GM13977 (cell line): Measurements from ENCODE around the gene TRIM38.

Experiments used
- DNase-seq: peaks from one replicate; pipeline ENCODE4 v3.0.0; 2012; ENCODE audit warnings: low spot score
- CTCF ChIP-seq: IDR thresholded peaks from 2 replicates; pipeline ENCODE4 v1.5.1; 2012; ENCODE audit warnings: mild to moderate bottlenecking, control low read depth; ENCODE audit not compliant: insufficient read depth; ENCODE audit errors: extremely low read depth, missing control alignments
- in situ Hi-C: fragments of 300-500 bp; cut with MboI; formaldehyde crosslinking; loops from one replicate; pipeline ENCODE4 v1.12.0; 2022; ENCODE audit warnings: low sequenced_read_pairs, low pct_unique_long_range_greater_than_20kb, mixed read lengths, inconsistent platforms; ENCODE audit not compliant: unreplicated experiment

Gene TRIM38

GRCh38 chr6:25965058-25965457, 2.5 kb downstream of the TRIM38 start:
- in situ Hi-C loops = loop anchor here (25.0 kb wide), 1 partner anchor 178 kb away; no protein-coding TSS in a partner anchor
- no peak for DNase-seq
- no peak for TF ChIP-seq CTCF

- in situ Hi-C loops = loop anchor here (25.0 kb wide), 1 partner anchor 179 kb away; no protein-coding TSS in a partner anchor
- no peak for DNase-seq
- no peak for TF ChIP-seq CTCF
Observed at GRCh38 chr6:25966711-25967110, 4.1 kb downstream of the TRIM38 start.

- in situ Hi-C loops = loop anchor here (25.0 kb wide), 1 partner anchor 181 kb away; no protein-coding TSS in a partner anchor
- TF ChIP-seq CTCF = no peak
Observed at GRCh38 chr6:25968769-25969168, 6.2 kb downstream of the TRIM38 start.

DNA sequence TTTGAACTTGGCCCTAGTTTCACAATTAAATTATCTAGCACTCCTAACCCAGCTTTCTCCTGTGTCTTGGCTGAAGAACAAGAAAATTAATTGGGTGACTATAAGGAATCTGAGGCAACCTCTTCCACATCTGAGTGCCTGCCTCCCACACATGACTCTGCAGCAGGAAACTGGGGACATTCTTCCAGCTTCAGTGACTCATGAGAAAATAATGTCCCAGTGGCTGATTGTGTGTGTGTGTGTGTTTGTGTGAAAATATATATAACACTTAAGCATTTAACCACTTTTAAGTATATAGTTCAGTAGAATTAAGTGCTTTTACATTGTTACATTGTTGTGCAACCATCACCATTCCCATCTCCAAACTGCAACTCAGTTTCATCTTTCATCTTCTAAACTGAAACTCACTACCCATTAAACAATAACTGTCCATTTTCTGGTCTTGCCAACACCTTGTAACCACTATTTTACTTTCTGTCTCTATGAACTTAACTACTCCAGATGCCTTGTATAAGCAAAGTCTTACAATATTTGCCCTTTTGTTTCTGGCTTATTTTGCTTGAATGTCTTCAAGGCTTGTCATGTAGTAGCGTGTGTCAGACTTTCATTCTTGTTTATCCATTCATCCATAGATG, 8.7 kb downstream of the TRIM38 start:
- DNase-seq = no peak
- TF ChIP-seq CTCF = no peak
- in situ Hi-C loops = loop anchor here (25.0 kb wide), 1 partner anchor 184 kb away; no protein-coding TSS in a partner anchor

More at GRCh38 chr6:25968769-25969168, 6.2 kb downstream of the TRIM38 start:
- no peak for DNase-seq

GRCh38 chr6:25972128-25972527, 9.5 kb downstream of the TRIM38 start:
- no peak for TF ChIP-seq CTCF
- in situ Hi-C loops = loop anchor here (25.0 kb wide), 1 partner anchor 185 kb away; no protein-coding TSS in a partner anchor
- DNase-seq = no peak

DNA sequence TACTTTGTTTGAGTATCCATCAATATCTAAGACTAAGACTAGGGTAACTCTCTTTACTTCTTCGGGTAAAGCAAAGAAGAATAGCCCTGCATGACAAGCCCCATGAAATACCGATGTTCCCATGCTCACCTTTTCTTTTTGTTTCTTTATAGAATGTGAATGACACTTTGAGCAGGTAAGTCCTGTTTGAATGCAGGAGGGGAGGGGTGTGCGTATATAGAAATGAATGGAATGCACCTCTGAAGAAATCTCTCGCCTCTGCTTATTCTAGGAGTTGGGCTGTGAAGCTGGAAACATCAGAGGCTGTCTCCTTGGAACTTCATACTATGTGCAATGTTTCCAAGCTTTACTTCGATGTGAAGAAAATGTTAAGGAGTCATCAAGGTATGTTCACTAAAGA, 10.3 kb downstream of the TRIM38 start:
- in situ Hi-C loops = loop anchor here (25.0 kb wide), 1 partner anchor 186 kb away; no protein-coding TSS in a partner anchor
- TF ChIP-seq CTCF = no peak
- no peak for DNase-seq
